HG03095 (cell line): ENCODE data around the gene BCL2L2.

Source experiments
- ATAC-seq: cut with Tn5 transposase; IDR thresholded peaks from one replicate; pipeline ENCODE4 v1.9.1; 2021; ENCODE audit warnings: moderate library complexity; ENCODE audit not compliant: unreplicated experiment

The BCL2L2 gene

DNA sequence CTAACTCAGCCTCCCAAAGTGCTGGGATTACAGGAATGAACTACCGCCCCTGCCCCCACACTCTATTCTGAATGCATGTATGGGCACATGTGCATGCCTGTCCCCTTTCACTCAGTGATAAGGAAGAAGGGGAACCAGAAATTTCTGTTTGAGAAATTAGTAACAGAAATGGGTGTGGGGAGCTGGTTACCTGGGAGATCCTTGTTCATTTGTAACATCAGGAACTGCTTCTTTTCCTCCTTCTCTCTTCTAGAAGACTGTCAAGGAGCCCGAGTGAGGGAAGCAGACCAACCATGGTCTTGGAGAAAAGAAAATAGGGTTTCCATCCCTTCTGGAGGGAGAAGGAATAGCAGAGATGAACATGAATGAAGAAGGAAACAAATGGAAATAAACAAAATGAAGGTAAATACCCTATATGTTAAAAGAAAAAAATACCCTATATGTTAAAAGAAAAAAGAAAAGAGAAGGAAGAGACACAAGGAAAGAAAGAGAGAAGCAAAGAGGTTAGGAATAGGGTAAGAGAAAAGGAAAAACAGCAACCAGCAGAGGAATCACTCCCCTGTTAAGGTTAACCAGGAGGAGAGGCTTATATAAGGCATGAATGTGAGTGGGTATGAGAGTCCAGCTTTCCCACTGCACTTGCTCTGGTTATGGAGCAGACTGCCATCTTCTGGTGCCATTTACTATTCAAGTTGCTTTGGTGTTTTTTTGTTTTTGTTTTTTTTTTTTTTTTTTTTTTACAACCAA lies 7.2 kb upstream of the BCL2L2 start:
- no peak for ATAC-seq

DNA sequence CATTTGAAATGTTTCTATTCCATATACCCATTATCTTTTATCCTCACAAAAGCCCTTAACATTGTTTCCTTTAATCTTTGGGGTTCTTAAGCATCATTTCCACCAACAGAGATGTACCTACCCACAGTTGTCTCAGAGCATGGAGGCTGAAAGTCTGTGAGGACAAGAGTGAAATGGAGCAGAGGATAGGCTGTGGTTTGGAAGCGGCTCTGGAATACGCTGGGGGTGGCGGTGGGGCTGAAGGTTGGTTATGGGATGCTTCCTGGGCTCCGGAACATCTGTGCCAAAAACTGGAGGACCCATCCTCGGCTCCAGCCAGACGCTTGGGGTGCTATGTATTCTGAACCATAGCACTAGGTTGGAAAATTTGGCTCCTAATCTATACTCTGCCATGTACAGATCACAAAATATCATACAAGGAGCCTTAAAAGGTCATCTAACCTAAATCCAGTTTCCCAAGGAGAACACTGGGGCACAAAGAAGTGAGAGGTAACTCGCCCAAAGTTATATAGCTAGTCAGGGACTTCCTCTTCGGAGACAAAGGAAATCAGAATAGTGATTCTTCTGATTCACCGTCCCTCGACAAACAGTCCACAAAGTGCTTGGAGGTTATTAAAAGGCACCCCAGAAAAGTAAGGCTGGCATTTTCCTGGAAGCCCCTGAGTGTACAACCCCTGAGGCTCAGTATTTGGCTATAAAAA lies 6.5 kb upstream of the BCL2L2 start:
- no peak for ATAC-seq

DNA sequence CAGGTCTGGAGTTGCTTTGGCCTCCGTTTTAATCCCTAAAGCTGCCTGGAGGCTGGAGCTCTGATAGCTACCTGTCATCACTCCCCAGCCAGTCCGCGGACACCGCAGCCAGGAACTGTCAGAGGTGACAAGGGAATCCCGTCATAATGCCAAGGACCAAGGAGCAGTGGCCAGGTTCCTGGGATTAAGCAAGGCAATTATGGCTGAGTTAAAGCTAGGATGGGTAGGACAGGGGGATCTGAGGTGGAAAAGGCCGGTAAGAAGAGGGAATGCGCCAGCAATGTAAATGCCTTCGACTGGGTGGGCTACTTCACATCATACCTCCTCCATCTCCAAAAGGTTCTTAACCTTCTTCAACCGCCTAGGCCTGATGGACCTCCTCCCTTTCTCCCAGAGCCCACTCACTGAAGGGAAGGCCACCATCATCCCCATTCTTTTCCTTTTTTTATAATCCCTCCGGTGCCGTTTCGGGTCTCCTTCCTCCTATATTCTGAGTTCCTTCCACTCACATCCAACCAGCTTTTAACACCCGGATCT lies 5.9 kb upstream of the BCL2L2 start:
- ATAC-seq = no peak

DNA sequence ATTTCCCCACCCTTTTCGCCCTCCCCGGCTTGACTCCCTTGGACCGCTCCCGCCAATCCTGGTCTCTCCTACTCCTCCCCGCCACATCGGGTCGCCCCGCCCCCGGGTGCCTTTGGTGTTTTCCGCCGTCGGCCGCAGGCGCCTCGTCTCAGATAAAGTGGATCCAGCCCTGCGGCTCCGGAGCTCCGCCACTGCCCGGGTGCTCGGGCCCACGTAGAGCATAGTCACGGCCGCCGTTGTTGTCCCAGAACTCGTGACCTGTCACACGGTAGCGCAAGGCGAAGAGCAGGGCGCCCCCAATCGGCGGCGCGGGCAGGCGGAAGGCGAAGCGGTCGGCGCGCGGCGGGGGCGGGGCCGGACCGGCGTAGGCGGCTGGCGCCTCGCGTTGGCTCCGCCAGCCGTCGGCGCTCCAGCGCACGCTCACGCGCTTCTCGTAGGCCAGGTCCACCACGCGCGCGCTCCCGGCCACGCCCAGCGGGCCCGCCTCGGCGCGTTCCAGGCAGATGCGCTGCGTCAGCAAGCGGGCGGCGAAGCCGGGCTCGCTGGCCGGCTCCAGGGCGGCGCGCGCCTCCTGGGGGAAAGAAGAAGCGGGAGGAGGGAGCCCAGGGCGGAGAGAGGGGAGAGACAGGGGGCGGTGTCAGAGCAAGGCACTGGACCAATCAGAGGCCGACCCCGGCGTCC lies 5.2 kb upstream of the BCL2L2 start:
- peak; percentile 72 for ATAC-seq

DNA sequence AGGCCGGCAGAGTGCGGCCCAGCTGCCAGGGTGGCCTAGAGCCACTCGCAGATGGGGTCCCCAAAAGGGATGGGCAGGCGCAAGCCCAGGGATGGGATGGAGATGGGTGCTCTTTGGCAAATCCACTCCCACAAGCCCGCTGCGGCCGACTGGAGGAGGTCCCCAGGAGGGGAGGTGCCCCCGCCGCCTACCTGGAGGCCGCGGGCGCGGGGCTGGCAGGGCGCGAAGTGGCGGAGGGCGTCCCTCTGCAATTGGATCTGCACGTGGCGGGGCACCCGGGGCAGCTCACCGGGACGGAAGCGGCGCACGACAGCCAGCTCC lies 4.7 kb upstream of the BCL2L2 start:
- ATAC-seq = peak; percentile 4

DNA sequence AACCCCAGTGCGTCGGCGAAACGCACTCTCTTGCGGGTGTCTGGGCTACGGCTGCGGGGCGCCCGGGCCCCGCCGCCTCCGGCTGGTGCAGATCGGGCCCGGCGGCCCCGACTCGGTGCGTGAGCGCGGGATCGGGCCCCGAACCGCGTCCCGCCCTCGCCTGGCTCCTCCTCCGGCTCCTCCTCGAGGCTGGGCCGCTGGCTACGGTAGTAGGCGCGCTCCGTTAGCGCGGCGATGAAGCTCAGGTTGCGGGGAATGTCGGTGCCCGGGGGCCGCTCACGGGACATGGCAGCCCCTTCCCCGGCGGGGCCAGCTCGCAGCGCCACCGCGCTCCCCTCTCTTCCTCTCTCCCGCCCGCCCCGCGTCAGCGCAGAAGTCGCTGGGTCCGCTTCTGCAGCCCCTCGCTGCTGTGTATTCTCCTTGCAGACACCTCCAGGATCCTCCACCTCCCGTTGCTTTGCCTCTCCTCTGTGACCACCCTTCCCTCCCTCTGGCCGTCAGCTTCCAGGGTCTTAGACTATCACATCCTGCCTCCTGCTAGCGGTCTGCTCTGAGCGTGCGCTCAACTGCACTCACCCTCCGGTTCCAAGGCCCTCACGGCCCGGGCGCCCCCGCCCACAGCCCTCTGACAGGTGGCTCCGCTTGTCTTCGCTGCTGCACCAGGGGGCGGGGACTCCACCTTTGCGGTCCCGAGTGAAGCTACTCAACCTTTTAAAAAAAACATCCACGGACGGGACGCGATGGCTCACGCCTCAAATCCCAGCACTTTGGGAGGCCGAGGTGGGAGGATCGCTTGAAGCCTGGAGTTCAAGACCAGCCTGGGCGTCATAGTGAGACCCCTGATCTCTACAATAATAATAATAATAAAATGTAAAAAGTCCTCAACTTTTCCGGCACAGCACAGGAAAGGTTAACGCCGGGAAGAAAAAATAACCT lies 4.1 kb upstream of the BCL2L2 start, which contains the start of gene PPP1R3E:
TSS of gene PPP1R3E (minus strand) at position 570 of the 936 bp plus-strand sequence. CDS start at position 287, 283 bp downstream.
- ATAC-seq = peak; percentile 34

DNA sequence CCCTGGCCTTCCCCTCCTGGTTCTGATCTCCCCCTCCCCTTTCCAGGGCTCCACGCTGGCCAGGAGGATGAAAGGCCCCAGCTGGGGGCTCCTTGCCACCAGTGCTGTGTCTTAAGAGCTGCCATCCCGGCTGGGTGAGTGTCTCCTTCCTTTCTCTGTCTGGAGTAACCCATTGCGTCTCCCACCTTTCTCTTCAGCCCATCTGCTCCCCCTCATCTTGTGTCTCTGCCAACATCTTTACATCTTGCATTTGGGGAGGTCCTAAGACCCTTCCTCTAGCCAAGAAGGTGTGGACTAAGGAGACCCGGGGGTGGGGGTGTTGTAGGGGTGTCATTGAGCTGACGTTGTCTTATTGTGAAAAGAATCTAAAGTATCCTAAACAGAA lies 505 bp downstream of the BCL2L2 start:
- no peak for ATAC-seq

DNA sequence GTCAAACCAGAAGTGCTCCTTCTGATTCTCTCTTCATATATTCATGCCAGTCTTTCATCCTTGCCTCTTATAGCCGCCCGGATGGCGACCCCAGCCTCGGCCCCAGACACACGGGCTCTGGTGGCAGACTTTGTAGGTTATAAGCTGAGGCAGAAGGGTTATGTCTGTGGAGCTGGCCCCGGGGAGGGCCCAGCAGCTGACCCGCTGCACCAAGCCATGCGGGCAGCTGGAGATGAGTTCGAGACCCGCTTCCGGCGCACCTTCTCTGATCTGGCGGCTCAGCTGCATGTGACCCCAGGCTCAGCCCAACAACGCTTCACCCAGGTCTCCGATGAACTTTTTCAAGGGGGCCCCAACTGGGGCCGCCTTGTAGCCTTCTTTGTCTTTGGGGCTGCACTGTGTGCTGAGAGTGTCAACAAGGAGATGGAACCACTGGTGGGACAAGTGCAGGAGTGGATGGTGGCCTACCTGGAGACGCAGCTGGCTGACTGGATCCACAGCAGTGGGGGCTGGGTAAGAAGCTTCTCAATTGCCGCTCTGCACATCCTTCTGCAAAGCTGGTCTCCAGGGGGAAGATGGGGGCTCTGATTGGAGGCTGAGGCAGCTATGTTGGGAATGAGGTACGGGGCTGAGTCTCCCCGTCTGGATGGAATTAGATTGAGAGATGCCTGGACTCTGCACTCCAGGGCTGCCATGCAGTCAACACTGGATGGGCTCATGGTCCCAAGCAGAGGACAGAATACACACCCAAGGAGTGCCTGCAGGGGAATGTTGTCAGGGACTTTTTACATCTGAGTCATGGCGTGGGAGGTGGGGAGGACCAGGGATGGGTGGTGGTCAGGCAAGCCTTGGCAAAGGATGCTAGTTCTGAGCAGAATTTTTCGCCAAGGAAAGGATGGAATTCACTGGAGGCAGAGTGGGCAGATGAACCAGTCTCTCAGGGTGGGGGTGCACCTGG lies 1.3 kb downstream of the BCL2L2 start:
- no peak for ATAC-seq

DNA sequence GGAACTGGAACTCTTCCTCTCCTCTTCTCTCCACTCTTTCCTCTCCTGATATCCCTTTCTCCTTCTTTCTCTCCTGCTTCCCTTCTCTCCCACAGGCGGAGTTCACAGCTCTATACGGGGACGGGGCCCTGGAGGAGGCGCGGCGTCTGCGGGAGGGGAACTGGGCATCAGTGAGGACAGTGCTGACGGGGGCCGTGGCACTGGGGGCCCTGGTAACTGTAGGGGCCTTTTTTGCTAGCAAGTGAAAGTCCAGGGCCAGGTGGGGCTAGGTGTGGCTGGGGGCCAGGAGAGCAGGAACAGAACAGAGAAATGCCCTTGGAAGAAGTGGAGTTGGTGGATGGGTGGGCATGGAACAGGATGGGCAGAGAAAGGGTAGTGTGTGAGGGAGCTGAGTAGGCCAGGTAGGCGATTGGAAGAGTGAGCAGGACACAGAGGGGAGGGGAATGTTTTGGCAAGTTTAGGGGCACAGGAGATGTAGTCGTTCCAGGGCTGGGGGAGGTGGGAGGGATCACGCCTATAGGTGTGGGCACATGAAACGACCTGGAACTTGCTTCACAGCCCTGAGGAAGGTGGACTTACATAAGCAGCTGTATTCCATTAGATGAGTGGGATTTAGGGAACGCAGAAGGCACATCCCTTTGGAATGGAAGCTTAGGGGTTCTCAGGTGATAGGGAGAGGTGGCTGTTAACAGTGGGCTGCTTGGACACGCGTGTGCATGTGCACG lies 2.2 kb downstream of the BCL2L2 start:
- ATAC-seq = no peak

DNA sequence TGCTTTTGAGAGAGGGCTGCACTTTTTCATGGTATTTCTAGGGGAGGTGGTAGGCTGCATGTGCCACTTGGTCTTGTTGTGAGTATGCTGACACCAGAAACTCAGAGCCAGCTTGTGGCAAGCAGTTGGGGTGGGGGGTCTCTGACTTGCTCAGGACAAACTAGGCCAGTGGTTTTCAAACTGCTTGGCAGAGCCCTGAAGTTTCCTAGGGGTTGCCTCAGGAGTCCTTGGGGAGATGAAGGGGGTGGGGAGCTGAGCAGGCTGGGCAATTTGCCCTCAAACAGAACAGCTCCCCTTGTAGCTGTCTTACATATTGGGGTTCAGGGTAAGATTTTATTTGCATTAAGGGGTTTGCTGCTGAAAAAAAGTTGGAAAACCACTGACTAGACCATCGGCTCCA lies 3.9 kb downstream of the BCL2L2 start:
- no peak for ATAC-seq

DNA sequence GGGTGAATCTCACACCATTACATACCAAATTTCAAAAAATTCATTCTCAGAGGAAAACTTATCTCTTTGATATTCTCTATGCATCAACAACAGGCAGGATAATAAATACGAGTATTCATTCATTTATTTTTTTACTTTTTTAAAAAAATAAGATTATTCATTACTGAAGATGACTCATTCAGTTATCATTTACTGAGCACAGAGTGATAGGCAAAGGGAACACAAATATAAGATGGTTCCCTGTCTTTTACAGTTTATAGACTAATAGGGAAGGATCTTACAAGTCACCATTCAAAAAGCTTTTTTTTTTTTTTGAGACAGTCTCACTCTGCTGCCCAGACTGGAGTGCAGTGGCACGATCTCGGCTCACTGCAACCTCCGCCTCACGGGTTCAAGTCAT lies 9.7 kb downstream of the BCL2L2 start:
- no peak for ATAC-seq

DNA sequence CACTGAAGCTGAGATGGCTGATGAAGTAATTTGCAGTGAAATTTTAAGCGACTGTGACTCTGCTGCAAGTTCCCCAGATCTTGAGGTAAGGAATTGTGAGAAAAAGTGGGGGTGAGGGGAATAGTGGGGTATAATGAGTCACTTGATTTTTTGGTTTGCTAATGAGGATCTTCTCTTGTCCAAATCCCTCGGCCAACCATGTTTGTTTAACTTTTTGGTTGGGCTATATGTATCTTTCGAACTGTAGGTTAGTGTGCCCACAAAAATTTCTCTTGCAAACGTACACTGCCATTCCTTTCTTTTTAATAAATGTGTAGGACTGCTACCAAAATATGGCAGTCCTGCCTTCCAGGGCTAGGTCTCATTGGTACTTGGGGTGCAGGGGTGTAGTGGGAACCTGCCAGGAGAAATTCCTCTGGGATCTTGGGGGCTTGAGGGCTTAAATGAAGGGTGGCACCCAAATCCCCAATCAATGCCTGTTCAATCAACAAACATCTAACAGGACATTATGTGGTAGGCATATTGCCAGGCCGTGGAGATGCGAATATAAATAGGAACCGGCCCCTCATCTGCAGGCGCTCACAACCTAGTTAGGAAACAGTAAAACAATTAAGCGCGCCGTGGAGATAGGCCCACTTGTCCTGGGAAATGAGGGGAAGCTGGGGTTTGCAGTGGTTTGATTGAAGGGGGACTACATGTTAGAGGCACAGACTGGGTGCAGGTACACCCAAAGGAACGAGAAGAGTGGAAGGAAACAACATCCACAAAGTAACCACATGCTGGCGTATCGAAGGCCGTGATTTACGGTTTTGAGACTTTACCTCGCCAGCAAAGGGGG lies 13.3 kb downstream of the BCL2L2 start:
- ATAC-seq = no peak

DNA sequence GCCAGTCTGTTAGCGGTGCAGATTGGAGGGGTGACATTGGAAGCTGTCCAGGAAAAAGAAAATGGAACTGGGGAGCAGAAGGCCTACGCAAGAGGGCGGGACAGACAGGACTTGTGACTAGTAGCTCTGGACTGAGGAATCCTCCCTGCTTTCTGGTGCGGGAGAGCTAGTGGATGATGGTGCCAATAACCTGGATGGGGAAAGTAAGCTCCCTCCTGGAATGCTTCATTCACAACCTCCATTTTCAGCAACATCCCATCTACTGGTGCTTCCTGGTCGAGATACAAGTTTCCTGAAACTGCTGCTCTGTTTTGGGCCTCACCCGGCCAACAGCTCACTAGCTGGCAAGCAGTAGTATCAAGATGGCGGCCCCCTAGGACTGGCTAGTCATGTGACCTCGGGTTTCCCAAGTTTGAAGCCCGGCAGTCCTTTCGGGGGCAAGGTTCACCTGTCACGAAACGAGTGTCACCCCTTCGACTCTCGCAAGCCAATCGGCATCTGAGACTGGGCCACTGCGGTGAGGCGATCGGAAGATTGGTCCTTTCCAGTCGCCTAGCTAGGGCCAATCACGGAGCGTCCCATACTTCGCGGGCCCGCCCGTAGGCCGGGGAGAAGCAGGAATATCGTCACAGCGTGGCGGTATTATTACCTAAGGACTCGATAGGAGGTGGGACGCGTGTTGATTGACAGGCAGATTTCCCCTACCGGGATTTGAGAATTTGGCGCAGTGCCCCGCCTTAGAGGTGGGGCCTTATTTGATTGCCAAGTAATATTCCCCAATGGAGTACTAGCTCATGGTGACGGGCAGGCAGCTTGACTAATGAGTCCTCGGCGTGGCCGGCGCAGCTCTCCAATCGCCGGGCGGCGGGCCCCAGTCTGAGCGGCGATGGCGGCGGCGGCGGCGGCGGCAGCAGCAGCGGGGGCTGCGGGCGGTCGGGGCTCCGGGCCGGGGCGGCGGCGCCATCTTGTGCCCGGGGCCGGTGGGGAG lies 14.2 kb downstream of the BCL2L2 start, which contains the start of gene PABPN1:
TSS of gene PABPN1 (plus strand) at position 874 of the 988 bp plus-strand sequence. CDS start at position 887, 13 bp downstream.
- ATAC-seq = peak; percentile 89

DNA sequence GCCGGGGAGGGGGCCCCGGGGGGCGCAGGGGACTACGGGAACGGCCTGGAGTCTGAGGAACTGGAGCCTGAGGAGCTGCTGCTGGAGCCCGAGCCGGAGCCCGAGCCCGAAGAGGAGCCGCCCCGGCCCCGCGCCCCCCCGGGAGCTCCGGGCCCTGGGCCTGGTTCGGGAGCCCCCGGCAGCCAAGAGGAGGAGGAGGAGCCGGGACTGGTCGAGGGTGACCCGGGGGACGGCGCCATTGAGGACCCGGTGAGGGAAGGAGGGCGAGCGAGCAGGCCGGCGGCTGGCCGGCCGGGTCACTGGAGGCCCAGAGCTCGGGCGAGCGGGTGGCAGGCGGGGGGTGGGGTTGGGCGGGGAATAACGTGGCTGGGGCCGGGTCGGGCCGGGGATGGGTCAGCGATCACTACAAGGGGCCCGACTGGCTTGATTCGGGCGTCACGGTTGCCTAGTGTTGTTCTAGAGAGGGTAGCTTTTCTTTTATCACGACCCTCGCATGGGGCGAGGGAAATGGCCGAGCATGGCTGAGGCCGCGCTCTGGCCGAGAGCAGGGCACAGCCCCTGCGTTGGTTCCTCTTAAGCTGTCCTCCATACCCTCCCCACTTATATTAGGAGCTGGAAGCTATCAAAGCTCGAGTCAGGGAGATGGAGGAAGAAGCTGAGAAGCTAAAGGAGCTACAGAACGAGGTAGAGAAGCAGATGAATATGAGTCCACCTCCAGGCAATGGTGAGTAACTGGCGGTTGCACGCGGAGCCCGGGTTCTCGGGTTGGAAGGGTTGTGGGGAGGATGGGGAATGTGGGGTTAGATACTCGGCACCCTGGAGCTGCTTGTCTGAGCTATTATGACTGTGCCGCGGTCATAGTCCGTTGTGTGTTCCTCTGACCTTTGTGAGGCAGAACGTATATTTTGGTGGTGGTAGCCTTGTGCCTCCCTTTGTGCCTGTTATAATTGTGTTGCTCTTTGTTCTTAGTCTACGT lies 15.2 kb downstream of the BCL2L2 start:
- ATAC-seq = peak; percentile 2
